NT2/D1 (cell line): Measurements from ENCODE around the gene ECHS1.
"Not testable (repeated sequence)": the region's sequence is repeated elsewhere in the genome, so short reads cannot be mapped to it uniquely, and the experiment has no call there.

Experiments
- DNase-seq: peaks from one replicate; pipeline ENCODE4 v3.0.0-alpha.2; 2011; ENCODE audit warnings: low read depth, low spot score
- H3K27me3 ChIP-seq: 2 replicates; pipeline ENCODE4 v1.6.0; 2011; ENCODE audit warnings: mild to moderate bottlenecking; ENCODE audit not compliant: insufficient read length, insufficient read depth
- H3K36me3 ChIP-seq: 2 replicates; pipeline ENCODE4 v1.6.1; 2011; ENCODE audit warnings: mild to moderate bottlenecking, low read length, mixed read lengths; ENCODE audit not compliant: insufficient read depth, insufficient read length
- H3K4me1 ChIP-seq: 2 replicates; pipeline ENCODE4 v1.5.1; 2011; ENCODE audit not compliant: insufficient read depth, insufficient read length
- H3K4me3 ChIP-seq: 2 replicates; pipeline ENCODE4 v1.5.1; 2011; ENCODE audit warnings: low read depth; ENCODE audit not compliant: insufficient read length
- H3K9ac ChIP-seq: 2 replicates; pipeline ENCODE4 v1.6.0; 2011; ENCODE audit warnings: low read depth; ENCODE audit not compliant: insufficient read length
- H3K9me3 ChIP-seq: 2 replicates; pipeline ENCODE4 v1.5.1; 2011; ENCODE audit warnings: mild to moderate bottlenecking, low read length; ENCODE audit not compliant: insufficient read depth
- SUZ12 ChIP-seq: IDR thresholded peaks from 2 replicates; pipeline ENCODE4 v1.6.1; 2011; ENCODE audit not compliant: insufficient read length, insufficient read depth; ENCODE audit errors: extremely low read depth
- YY1 ChIP-seq: IDR thresholded peaks from 2 replicates; pipeline ENCODE4 v1.6.1; 2011; ENCODE audit not compliant: insufficient read length, insufficient read depth
- ZNF274 ChIP-seq: IDR thresholded peaks from 2 replicates; pipeline ENCODE4 v1.6.1; 2011; ENCODE audit warnings: mild to moderate bottlenecking, low read depth, low read length

Gene ECHS1

GRCh38 chr10:133418289-133418993 is 45.3 kb upstream of the ECHS1 start:
- Histone ChIP-seq H3K4me3 (no peak overlapping the region), H3K27me3 (peaks cover 4% of the 10 kb centered on the region), H3K4me1 (no peaks in the 10 kb centered on the region), H3K9ac (no peak overlapping the region), H3K9me3 (peaks cover 2% of the 10 kb centered on the region; the same call in 1 of the 2 replicates), H3K36me3 (peaks cover 43% of the 10 kb centered on the region)
- no peak for TF ChIP-seq YY1
- no peak for TF ChIP-seq ZNF274
- TF ChIP-seq SUZ12: no peak
- DNase-seq: no peak

GRCh38 chr10:133415752-133416151 is 42.6 kb upstream of the ECHS1 start:
- no peak overlapping the region for H3K9ac ChIP-seq
- no peaks in the 10 kb centered on the region for H3K4me1 ChIP-seq
- peaks cover 28% of the 10 kb centered on the region for H3K9me3 ChIP-seq
- H3K27me3 ChIP-seq: no peaks in the 10 kb centered on the region
- no peak for DNase-seq
- no peak overlapping the region for H3K4me3 ChIP-seq
- TF ChIP-seq SUZ12 (no peak), YY1 (no peak), ZNF274 (no peak)
- H3K36me3 ChIP-seq: peaks cover 49% of the 10 kb centered on the region

DNA sequence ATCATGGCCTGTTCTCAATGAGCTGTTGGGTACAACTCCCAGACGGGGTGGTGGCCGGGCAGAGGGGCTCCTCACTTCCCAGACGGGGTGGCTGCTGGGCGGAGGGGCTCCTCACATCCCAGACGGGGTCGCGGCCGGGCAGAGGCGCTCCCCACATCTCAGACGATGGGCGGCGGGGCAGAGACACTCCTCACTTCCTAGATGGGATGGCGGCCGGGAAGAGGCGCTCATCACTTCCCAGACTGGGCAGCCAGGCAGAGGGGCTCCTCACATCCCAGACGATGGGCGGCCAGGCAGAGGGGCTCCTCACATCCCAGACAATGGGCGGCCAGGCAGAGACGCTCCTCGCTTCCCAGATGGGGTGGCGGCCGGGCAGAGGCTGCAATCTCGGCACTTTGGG is 41.2 kb upstream of the ECHS1 start:
- Histone ChIP-seq H3K36me3 (peaks cover 45% of the 10 kb centered on the region), H3K9me3 (peaks cover 28% of the 10 kb centered on the region)
- H3K9ac ChIP-seq, H3K27me3 ChIP-seq, H3K4me3 ChIP-seq, H3K4me1 ChIP-seq, DNase-seq: not testable (repeated sequence)

DNA sequence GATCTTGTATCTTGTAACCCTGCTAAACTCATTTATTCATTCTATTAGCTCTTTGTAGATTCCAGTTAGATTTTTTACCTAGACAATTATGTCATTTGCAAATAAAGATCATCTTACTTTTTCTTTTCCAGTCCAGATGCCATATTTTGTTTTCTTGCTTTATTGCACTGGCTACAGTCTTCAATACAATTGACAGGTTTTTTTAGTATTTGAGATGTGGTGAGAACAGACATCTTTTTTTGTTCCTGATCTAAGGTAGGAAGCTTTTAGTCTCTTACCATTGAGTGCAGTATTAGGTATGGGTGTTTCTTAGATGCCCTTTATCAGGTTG is 39.2 kb upstream of the ECHS1 start:
- peaks cover 28% of the 10 kb centered on the region for H3K9me3 ChIP-seq
- TF ChIP-seq ZNF274: no peak
- no peak for TF ChIP-seq SUZ12
- no peak for TF ChIP-seq YY1

GRCh38 chr10:133411523-133412380 is 38.6 kb upstream of the ECHS1 start:
- DNase-seq: no peak
- TF ChIP-seq SUZ12: no peak
- TF ChIP-seq ZNF274: no peak
- no peak for TF ChIP-seq YY1
- Histone ChIP-seq H3K4me3 (no peak overlapping the region), H3K36me3 (peaks cover 37% of the 10 kb centered on the region), H3K9me3 (peaks cover 28% of the 10 kb centered on the region), H3K4me1 (no peaks in the 10 kb centered on the region), H3K27me3 (no peaks in the 10 kb centered on the region), H3K9ac (no peak overlapping the region)

More for the DNA sequence above, 39.2 kb upstream of the ECHS1 start:
- Histone ChIP-seq H3K4me3 (no peak overlapping the region), H3K27me3 (no peaks in the 10 kb centered on the region), H3K9ac (no peak overlapping the region), H3K4me1 (no peaks in the 10 kb centered on the region), H3K36me3 (peaks cover 37% of the 10 kb centered on the region)
- DNase-seq: no peak

- H3K36me3 ChIP-seq: peaks cover 63% of the 10 kb centered on the region
- no peak overlapping the region for H3K9ac ChIP-seq
Measured at GRCh38 chr10:133405844-133406527, 32.8 kb upstream of the ECHS1 start.

GRCh38 chr10:133405272-133405671 is 32.1 kb upstream of the ECHS1 start:
- TF ChIP-seq YY1: no peak
- no peak for TF ChIP-seq ZNF274
- no peak for TF ChIP-seq SUZ12
- Histone ChIP-seq H3K36me3 (peaks cover 66% of the 10 kb centered on the region), H3K9me3 (no peaks in the 10 kb centered on the region; the same call in 1 of the 2 replicates), H3K4me1 (no peaks in the 10 kb centered on the region), H3K27me3 (no peaks in the 10 kb centered on the region), H3K4me3 (no peak overlapping the region), H3K9ac (no peak overlapping the region)
- no peak for DNase-seq

More at GRCh38 chr10:133405844-133406527, 32.8 kb upstream of the ECHS1 start:
- Histone ChIP-seq H3K4me3 (no peak overlapping the region), H3K4me1 (no peaks in the 10 kb centered on the region), H3K9me3 (peaks cover 2% of the 10 kb centered on the region; the same call in 1 of the 2 replicates), H3K27me3 (no peaks in the 10 kb centered on the region)
- no peak for DNase-seq
- TF ChIP-seq YY1 (no peak), SUZ12 (no peak), ZNF274 (no peak)
